ENCODE measurements around the gene STX12.
A peak's percentile ranks its signal among the peaks of the same experiment; 100 is the strongest.
"Not testable (repeated sequence)": the region's sequence is repeated elsewhere in the genome, so short reads cannot be mapped to it uniquely, and the experiment has no call there.

STX12 gene

DNA sequence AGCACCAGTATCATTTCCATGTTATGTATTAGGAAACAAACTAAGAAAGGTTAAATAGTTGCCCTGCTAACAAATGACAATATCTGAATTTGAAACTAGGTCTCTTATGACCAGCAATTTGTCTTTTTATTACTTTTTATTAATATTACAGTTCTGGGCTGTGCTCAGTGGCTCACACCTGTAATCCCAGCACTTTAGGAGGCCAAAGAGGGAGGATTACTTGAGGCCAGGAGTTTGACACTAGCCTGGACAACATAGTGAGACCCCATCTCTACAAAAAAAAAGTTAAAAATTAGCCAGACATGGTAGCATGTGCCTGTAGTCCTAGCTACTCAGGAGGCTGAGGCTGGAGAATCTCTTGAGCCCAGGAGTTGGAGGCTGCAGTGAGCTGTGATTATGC, 3.3 kb downstream of the STX12 start:
- DNase-seq: not testable (repeated sequence)

DNA sequence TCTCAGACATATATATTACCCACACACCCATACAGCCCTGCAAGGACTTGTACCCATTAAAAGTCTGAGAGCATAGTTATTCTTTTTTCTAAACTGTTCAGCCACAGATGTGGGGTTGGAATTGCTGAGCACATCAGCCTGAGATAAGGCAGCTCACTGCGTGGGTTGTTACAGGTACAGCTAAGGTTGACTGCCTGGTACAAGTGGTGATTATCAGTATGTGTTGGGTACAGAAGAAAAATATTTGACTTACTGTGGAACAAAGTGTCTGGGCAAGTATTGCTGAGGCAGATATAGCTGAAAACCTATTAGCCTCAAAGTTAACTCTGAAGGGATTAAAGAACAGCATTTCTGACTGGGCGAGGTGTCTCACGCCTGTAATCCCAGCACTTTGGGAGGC, 5.0 kb downstream of the STX12 start:
- no peak for DNase-seq

DNA sequence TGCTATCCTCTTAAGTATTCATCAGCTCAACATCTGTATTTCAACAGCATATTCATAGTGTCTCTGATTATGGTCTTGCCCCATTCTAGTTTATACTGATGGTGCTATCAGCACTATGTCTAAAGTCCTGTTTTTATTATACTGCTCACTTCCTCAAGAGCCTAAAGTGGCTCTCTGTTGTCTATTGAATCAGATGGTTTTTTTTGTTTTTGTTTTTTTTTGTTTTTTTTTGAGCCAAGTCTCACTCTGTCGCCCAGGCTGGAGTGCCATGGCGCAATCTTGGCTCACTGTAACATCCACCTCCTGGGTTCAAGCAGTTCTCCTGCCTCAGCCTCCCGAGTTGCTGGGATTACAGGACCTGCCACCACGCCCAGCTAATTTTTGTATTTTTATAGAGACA, 6.1 kb downstream of the STX12 start:
- DNase-seq: no peak

DNA sequence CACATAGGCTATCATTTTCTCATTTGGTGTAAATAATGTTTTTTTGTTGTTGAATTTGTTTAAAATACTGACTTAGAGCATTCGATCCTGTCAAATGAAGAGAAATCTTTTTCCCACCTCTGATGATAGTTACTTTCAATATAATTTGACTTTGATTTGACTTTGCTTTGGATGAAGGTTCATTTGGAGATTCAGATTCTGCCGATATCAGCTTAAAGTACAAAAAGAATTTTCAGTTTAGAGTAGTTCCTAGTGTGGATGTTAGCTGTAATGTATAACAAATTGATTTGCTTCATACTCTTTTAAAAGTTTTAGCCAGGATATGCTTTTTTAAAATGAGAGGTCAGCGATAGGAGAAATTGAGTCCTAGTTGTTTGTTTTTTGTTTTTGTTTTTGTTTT, 9.9 kb downstream of the STX12 start:
- no peak for DNase-seq

DNA sequence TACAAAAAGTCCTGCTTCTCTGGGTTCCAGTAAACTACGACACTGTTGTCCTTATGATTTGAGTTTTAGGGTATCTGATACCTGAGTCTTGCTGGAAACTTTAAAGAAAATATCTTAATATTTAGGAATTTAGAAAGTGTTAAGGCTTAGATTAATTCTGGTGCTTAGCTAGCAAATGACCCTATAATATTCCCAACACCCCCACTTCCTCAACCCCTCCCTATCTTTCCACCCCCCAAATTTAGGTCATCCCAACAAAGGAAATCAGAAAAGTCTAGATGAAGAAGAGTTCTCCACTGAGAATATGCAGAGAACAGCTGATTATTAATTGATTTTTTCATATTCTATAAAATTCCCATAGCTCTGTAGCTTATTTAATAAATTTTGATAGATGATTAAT, 11.7 kb downstream of the STX12 start:
- no peak for DNase-seq

DNA sequence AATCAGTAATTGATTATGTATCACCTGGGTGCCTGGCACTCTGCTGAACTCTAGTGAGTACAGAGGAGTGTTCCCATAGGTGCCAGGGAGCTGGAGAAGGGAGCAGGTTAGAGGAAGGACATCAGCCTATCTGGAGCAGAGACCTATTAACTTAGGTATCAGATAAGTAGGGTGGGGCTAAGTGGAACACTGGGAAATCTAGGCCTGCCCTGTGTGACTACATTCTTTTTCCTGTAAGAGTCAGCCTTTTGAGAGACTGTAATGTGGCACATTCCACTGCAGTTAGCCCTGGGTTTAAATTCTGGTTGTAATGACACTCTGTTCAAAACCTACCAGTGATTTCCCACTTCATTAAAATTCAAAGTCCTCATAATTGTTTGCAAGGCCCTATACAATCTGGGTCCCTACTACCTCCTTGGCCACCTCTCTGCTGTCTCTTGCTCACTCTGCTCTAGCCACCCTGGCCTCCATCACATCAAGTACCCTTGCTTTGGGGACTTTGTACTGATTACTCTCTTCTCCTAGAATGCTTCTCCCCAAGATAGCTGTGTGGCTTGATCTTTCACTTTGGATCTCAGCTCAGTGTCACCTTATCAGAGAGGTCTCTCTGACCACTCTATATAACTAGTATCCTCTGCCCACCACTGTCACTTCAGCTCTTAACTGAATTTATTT, 12.9 kb downstream of the STX12 start:
- DNase-seq: peak; percentile 4

DNA sequence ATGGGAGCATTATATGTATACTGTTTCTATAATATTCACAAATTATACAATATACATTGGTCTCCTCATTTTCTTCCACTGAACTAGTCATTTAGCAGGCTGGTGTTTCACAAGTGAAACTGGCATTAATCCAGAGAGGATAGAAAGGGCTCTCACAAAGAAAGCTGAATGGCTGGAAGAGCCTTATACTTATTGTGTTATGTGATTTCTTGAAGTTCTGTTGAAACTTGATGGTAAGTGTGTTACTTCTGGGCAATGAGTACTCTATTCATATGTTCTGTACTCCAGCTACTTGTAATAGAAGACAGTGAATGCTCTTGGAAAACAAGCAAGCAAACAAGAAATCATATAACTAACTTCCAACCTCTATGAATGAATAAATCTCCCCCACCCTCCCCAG, 14.9 kb downstream of the STX12 start:
- no peak for DNase-seq

DNA sequence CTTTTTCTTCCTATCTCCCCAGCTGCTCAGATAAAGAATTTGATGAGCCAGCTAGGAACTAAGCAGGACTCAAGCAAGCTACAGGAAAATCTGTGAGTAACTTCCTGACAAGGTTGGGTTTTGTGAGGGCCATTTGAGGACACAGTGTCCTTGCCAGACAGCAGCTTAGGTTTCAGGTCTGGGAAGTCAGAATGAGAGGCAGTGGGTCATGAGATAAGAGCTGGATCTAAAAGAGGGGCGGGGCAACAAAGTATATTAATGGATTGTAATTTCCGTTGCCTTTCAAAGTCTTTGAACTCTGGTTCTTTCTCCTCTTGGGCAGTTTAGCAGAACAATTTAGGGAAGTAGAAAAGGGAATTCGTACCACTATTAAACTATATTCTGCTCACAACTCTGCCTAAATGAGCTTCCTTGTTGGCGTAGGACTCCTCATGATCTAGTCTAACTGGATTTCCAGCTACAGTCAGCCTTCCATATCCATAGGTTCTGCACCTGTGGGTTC, 16.6 kb downstream of the STX12 start:
- no peak for DNase-seq

DNA sequence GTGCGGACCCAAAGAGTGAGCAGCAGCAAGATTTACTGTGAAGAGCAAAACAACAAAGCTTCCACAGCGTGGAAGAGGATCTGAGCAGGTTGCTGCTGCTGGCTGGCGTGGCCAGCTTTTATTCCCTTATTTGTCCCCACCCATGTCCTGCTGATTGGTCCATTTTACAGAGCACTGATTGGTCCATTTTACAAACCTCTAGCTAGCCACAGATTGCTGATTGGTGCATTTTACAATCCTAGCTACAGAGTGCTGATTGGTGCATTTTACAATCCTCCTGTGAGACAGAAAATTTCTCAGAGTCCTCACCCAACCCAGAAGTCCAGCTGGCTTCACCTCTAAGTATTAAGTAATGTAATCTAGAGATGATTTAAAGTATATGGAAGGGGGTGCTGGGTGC, 17.3 kb downstream of the STX12 start:
- DNase-seq: not testable (repeated sequence)

DNA sequence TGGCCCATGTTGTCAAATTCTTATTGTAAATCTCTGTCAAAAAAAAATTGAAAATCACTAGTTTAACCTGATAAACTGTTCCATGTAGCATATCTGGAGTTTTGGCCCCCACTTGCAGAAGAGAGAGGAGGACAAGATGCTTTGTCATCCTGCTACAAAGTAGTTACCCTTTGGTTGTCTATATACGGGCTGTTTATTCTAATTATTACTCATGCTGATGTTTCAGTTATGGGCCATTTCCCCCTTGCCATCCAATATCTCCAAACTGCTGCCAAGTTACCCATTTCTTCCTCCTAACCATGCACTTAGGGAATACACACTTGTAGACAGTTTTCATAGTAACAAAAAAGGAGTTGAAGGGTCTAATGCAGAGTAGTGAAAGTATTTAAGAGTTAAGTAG, 22.6 kb downstream of the STX12 start:
- no peak for DNase-seq

DNA sequence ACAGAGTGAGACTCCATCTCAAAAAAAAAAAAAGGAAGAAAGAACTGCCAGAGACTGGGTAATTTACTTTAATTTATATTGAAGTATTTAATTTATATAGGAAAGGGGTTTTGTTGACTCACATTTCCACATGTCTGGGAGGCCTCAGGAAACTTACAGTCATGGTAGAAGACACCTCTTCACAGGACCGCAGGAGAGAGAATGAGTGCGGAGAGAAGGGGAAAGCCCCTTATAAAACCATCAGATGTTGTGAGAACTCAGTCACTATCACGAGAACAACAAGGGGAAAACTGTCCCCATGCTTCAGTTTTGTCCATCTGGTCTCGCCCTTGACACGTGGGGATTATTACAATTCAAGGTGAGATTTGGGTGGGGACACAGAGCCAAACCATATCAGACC, 31.8 kb downstream of the STX12 start:
- DNase-seq: no peak

DNA sequence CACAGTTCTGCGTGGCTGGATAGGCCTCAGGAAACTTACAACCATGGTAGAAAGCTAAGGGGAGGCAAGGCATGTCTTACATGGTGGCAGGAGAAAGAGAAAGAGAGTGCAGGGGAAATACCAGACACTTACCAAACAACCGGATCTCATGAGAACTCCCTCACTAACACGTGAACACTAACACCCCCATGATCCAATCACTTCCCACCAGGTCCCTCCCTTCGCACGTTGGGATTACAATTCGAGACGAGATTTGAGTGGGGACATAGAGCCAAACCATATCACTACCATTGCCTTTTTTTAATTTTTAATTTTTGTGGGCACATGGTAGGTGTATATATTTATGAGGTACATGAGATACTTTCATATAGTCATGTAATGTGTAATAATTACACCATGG, 33.7 kb downstream of the STX12 start:
- DNase-seq: no peak

DNA sequence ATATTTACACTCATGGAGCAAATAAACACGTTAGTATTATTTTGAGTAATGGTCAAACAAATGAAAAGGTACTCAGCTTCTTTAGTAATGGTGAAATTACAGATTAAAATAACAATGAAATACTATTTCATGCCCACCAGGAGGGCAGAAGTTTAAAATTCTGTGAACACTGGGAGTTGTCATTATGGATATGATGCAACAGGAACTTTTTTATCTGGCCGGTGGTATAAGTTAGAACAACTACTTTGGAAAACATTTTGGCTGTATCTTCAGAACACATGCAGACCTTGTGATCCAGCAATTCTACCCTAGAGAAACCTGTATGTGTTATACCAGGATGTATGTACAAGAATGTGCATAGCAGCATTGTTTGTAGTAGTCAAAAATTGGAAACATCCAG, 34.4 kb downstream of the STX12 start:
- no peak for DNase-seq

DNA sequence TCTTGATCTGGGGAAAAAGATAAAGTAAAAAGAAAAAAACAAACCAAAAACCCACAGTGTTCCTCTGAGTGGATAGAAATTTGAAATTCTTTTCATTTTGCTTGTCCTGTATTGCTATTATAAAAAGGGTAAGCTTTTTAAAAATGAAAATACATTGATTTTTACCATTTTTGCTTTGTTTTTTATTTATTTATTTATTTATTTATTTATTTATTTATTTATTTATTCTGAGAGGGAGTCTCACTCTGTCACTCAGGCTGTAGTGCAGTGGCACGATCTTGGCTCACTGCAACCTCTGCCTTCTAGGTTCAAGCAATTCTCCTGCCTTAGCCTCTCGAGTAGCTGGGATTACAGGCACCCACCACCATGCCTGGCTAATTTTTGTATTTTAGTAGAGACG, 35.1 kb downstream of the STX12 start:
- DNase-seq: not testable (repeated sequence)

DNA sequence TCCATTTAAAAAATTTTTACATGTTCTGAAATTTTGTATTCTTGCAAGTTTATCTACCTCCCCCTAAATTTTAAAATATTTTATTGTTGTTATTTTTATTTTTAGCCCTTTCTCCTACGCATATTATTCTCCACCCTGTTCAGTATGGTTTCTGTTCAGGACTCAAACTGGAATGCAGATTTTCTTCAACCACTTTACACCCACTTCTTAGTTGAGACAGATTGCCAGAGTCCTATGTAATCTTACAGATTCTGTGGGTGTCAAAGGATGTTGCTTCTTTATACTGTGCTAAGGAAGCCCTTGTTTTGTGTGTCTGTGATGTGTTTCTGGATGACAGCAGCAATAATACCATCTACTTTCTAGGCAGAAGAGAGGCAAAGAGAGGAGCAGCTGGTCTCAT, 36.9 kb downstream of the STX12 start:
- no peak for DNase-seq

DNA sequence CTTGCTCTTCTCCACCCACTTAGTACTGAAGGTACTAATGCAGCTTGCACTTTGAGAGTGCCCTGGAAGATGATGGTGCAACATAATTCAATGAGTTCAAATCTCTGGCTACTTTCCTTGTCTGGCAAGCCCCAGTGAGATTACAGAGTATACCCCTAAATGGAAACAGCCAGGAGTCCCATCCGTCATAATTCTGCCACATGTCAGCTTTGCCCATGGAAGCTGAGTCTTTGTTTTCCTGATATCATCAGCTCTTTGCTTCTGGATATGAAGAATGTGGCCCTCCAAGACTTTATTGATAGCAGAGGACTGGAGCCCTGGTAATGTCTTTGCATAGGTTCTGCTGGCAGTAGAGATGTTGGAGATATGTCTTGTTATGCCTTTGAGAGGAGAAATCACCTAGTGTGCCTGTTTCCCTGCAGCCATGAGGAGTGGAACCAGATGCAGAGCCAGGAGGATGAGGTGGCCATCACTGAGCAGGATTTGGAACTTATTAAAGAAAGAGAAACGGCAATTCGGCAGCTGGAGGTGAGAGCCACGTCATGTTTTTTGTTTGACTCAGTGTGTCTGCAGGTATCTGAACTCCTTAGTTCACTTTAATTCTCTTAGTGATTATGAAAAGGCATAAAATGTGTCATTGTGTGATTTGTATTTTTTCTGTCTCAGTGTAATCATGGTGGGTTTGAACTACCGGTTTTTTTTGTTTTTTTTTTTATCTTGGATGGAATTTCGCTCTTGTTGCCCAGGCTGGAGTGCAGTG, 38.9 kb downstream of the STX12 start:
- no peak for DNase-seq

DNA sequence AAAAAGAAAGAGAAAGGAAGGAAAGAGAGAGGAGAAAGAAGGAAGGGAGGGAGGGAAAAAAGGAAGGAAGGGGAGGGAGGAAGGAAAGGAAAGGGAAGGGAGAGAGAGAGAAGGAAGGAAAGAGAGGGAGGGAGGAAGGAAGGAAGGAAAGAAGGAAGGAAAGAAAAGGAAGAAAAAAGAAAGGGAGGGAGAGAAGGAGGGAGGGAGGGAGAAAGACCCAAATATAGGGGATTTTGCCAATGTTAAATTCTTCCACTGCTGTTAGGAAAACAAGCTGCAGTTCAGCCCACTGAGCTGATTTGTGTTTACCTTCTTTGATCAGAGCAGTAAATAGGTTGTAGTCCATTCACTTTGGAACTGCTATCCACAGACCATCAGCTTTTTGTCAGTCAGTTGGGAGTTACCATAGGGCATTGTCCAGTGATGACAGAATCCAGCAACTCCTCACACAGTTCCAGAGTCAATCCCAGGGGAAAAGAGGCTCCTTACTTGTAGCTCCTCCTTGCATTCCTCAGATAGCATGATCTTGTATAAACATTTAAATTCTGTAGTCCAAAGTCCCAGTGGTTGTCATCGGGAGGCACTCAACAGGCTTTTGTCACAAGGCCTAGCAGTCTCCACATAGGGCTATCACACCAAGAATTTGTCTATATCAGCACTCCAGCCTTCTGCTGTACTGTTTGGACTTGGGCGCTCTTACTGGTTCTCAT, 44.1 kb downstream of the STX12 start:
- DNase-seq: no peak

DNA sequence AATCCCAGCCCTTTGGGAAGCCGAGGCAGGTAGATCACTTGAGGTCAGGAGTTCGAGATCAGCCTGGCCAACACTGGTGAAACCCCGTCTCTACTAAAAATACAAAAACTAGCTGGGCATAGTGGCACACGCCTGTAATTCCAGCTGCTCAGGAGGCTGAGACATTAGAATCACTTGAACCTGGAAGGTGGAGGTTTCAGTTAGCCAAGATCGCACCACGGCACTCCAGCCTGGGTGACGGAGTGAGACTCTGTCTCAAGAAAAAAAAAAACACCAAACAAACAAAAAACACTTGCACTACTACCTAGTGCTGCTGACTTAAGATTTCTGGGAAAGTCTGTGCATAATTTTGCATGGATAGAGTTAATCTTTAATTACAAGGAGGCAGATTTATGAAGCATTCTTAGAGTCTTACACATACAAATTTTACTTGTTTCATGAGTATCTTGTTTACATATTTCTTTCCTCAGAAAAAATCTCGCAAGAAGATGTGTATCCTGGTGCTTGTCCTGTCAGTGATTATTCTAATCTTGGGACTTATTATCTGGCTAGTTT, 48.8 kb downstream of the STX12 start:
- DNase-seq: no peak

DNA sequence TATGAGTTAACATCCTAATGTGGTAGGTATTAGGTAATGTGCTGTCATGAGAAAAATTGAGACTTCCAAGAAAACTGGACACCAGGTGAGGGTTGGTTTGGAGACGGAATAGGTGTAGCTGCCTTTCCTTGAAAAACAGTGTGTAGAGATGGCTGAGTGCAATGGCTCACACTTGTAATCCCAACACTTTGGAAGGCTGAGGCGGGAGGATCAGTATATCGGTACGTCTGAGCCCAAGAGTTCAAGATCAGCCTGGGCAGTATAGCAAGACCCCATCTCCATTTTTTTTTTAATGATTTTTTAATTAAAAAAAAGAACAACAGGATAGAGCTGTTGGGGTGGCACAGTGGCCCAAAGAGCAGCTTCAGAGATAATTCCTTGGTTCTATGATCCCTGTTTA, 50.8 kb downstream of the STX12 start:
- no peak for DNase-seq

DNA sequence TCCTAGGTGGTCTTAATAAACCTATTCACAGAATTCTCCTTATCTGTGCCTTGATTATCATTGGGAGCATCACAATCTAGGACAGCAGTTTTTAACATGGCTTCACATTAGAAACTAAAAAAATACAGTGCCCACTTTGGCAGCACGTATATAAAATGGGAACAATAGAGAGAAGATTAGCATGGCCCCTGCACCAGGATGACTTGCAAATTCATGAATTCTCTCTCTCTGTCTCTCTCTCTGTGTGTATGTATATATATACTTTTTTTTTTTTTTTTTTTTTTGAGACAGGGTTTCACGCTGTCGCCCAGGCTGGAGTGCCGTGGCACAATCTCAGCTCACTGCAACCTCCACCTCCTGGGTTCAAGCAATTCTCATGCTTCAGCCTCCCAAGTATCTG, 51.4 kb downstream of the STX12 start:
- no peak for DNase-seq

DNA sequence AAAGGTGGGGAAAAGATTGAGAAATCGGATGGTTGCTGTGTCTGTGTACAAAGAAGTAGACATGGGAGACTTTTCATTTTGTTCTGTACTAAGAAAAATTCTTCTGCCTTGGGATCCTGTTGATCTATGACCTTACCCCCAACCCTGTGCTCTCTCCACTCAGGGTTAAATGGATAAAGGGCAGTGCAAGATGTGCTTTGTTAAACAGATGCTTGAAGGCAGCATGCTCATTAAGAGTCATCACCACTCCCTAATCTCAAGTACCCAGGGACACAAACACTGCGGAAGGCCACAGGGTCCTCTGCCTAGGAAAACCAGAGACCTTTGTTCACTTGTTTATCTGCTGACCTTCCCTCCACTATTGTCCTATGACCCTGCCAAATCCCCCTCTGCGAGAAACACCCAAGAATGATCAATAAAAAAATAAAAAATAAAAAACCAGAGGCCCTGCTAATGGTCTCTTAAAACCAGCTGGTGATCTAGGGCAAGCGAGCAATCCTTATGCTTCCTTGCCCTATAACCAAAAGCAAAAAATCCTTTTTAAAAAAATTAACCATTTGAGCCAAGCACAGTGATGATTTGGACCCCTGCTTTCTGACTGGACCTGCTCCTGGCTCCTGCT, 56.4 kb downstream of the STX12 start:
- DNase-seq: not testable (repeated sequence)

DNA sequence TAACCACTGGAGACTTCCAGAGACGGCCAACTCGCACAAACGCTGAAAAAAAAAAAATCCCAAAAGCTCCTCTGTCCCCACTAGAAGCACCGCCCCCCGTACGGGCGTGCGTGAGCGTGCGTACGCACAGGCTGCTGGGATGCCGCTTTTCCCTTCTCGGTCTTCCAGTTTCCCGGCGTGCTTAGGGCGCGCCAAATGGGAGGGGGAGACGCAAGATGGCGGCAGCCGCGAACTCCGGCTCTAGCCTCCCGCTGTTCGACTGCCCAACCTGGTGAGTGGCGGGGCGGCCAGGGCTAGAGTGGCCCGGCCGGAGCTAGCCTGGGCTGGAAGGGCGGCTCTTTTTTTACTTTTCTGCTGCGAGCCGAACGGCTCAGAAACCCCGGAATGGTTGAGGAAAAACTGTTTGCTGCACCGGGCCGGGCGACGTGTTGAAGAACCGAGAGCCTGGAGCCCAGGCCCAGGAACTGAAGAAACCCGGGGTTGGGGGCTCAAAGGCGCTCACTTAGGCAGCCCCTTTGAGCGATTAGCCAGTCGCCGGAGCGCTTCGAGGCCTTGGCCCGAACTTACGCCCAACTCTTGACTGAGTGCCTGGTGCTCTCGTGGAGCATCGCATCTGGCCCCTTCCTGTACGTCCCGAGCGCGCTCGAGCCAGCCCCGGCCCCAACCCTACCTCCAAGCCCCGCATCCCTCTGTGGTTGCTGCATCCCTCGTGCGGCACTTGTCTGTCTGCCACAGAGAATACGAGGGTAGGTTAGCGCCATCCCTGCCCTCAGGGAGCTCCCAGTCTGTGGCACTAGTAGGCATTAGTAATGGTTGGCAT, 57.8 kb downstream of the STX12 start, which contains the start of gene PPP1R8:
Gene PPP1R8 (plus strand): TSS at position 162 of the 820 bp plus-strand sequence. CDS start 54 bp downstream, at position 216.
- peak; percentile 96 for DNase-seq

Data from NCI-H226 (cell line).